ENCODE measurements around the gene DUSP19. TPM values are rescaled to one million over a fixed set of nuclear protein-coding genes. Genes with fewer than 3 reads are reported as not detected.
A peak's percentile ranks its signal among the peaks of the same experiment; 100 is the strongest.

Gene DUSP19
- total and polyA plus RNA-seq, 8 donors = 1.0 to 3.8 (median 1.9) TPM

GRCh38 chr2:183089192-183089851 lies 10.8 kb downstream of the DUSP19 start:
- H3K4me1 ChIP-seq = no peaks in the 10 kb centered on the region
- no peaks in the 10 kb centered on the region for H3K9me3 ChIP-seq
- no peak for FAIRE-seq
- WGBS, 2 donors = 90 to 91% methylated on average over 6 of the region's 6 CpGs
- no peaks in the 10 kb centered on the region for H3K27me3 ChIP-seq
- no peak overlapping the region for H3K27ac ChIP-seq
- no peak for TF ChIP-seq CTCF (IDR thresholded peaks at IDR 0.05)
- no peak for ATAC-seq
- H3K4me3 ChIP-seq = no peak overlapping the region
- intact Hi-C loops (cut with DNase I) = no loop called here
- no peak for DNase-seq
- H3K36me3 ChIP-seq = no peaks in the 10 kb centered on the region

GRCh38 chr2:183091318-183091953 lies 12.9 kb downstream of the DUSP19 start:
- Histone ChIP-seq H3K27me3 (no peaks in the 10 kb centered on the region), H3K4me1 (no peaks in the 10 kb centered on the region), H3K9me3 (no peaks in the 10 kb centered on the region), H3K4me3 (no peak overlapping the region), H3K36me3 (no peaks in the 10 kb centered on the region), H3K27ac (no peak overlapping the region)
- ATAC-seq = no peak
- no peak for FAIRE-seq
- no peak for DNase-seq
- intact Hi-C loops (cut with DNase I) = no loop called here
- no peak for TF ChIP-seq CTCF (IDR thresholded peaks at IDR 0.05)
- WGBS, 2 donors = 92% methylated on average over 7 of the region's 7 CpGs

GRCh38 chr2:183091954-183092345 lies 13.4 kb downstream of the DUSP19 start:
- Histone ChIP-seq H3K36me3 (no peaks in the 10 kb centered on the region), H3K27me3 (no peaks in the 10 kb centered on the region), H3K4me1 (no peaks in the 10 kb centered on the region), H3K9me3 (no peaks in the 10 kb centered on the region), H3K27ac (no peak overlapping the region), H3K4me3 (no peak overlapping the region)
- DNase-seq = no peak
- TF ChIP-seq CTCF (IDR thresholded peaks at IDR 0.05) = no peak
- no peak for FAIRE-seq
- ATAC-seq = no peak
- intact Hi-C loops (cut with DNase I) = no loop called here
- whole genome bisulfite sequencing, 2 donors = 88 to 93% methylated on average over 2 of the region's 2 CpGs

- H3K4me1 ChIP-seq = no peaks in the 10 kb centered on the region
- H3K27ac ChIP-seq = no peak overlapping the region
- TF ChIP-seq CTCF (IDR thresholded peaks at IDR 0.05) = no peak
- ATAC-seq (peak in 3 of 4 donors; percentile 34 to 66 (median 62)), FAIRE-seq (no peak), DNase-seq (no peak)
- H3K36me3 ChIP-seq = no peaks in the 10 kb centered on the region
- no peaks in the 10 kb centered on the region for H3K9me3 ChIP-seq
- WGBS, 2 donors = 39 to 58% methylated on average over 2 of the region's 2 CpGs
- no peak overlapping the region for H3K4me3 ChIP-seq
- H3K27me3 ChIP-seq = no peaks in the 10 kb centered on the region
- intact Hi-C loops (cut with DNase I) = no loop called here
Observed at GRCh38 chr2:183093857-183094657, 15.5 kb downstream of the DUSP19 start.

Data from pancreas (tissue), 10 donors.